Hematopoietic multipotent progenitor cell (in vitro differentiated cells): ENCODE data around the gene LINS1. TPM values are rescaled to one million over a fixed set of nuclear protein-coding genes. Genes with fewer than 3 reads are reported as not detected.

Source experiments
- small RNA-seq: library from RNA; depleted of rRNA; stranded (forward); fragments of <200 nt; gene quantifications from one replicate; pipeline ENCODE3, GENCODE V24; 2012
- total RNA-seq: library from RNA; depleted of rRNA; stranded (reverse); fragments of >200 nt; gene quantifications from one replicate; pipeline ENCODE4 v1.2.3, GENCODE V29; 2012

Gene LINS1
- total RNA-seq, 1 donor, result 16.2 TPM

Small RNA genes within 50 kb of the gene (small RNA-seq; reads per million reads assigned to genes)
- not detected for gene RF00019
- gene RNU6-181P, result not detected
- gene RNU6-322P, result not detected

Other genes starting within 250 kb of the LINS1 start
- gene CERS3, start 73.2 kb downstream of the LINS1 start, total RNA-seq, result under 0.01 TPM
- 14.8 TPM for gene ASB7, start 405 bp upstream of the LINS1 start, total RNA-seq